Glomerular visceral epithelial cell (primary cell): ENCODE results near the gene ACTC1.

Experiments used
- DNase-seq: peaks from one replicate; pipeline ENCODE4 v3.0.0-alpha.2; 2016; ENCODE audit errors: extremely low spot score

Gene ACTC1

GRCh38 chr15:34799149-34800101 is 4.1 kb upstream of the ACTC1 start:
- no peak for DNase-seq

- no peak for DNase-seq
Observed at GRCh38 chr15:34796847-34797435, 1.6 kb upstream of the ACTC1 start.

- no peak for DNase-seq
Observed at GRCh38 chr15:34794590-34795206, 651 bp downstream of the ACTC1 start.

- DNase-seq, result no peak
Observed at GRCh38 chr15:34793901-34794300, 1.4 kb downstream of the ACTC1 start.

- no peak for DNase-seq
Observed at GRCh38 chr15:34793071-34793470, 2.3 kb downstream of the ACTC1 start.

GRCh38 chr15:34791701-34792100 is 3.6 kb downstream of the ACTC1 start:
- DNase-seq, result no peak

GRCh38 chr15:34790121-34790520 is 5.2 kb downstream of the ACTC1 start:
- no peak for DNase-seq

- no peak for DNase-seq
Observed at GRCh38 chr15:34789326-34789725, 6.0 kb downstream of the ACTC1 start.

- no peak for DNase-seq
Observed at GRCh38 chr15:34786206-34786605, 9.1 kb downstream of the ACTC1 start.

GRCh38 chr15:34783991-34784390 is 11.4 kb downstream of the ACTC1 start:
- DNase-seq, result no peak

GRCh38 chr15:34783431-34783830 is 11.9 kb downstream of the ACTC1 start:
- no peak for DNase-seq

GRCh38 chr15:34782901-34783300 is 12.4 kb downstream of the ACTC1 start:
- DNase-seq, result no peak

- no peak for DNase-seq
Observed at GRCh38 chr15:34780725-34781124, 14.6 kb downstream of the ACTC1 start.

GRCh38 chr15:34776606-34777105 is 18.7 kb downstream of the ACTC1 start:
- DNase-seq, result no peak

- no peak for DNase-seq
Observed at GRCh38 chr15:34773917-34774316, 21.4 kb downstream of the ACTC1 start.

GRCh38 chr15:34773013-34773412 is 22.3 kb downstream of the ACTC1 start:
- no peak for DNase-seq

GRCh38 chr15:34772312-34772711 is 23.0 kb downstream of the ACTC1 start:
- DNase-seq, result no peak

- DNase-seq, result no peak
Observed at GRCh38 chr15:34769711-34770110, 25.6 kb downstream of the ACTC1 start.

GRCh38 chr15:34768530-34768929 is 26.8 kb downstream of the ACTC1 start:
- no peak for DNase-seq

GRCh38 chr15:34765741-34766140 is 29.6 kb downstream of the ACTC1 start:
- DNase-seq, result no peak

GRCh38 chr15:34760909-34761308 is 34.4 kb downstream of the ACTC1 start:
- DNase-seq, result no peak

- no peak for DNase-seq
Observed at GRCh38 chr15:34759992-34760391, 35.4 kb downstream of the ACTC1 start.

GRCh38 chr15:34759347-34759746 is 36.0 kb downstream of the ACTC1 start:
- DNase-seq, result no peak
